GM19328 (cell line): ENCODE data around the gene FCN1.
"Not testable (repeated sequence)": the region's sequence is repeated elsewhere in the genome, so short reads cannot be mapped to it uniquely, and the experiment has no call there.

Source experiments
- ATAC-seq: cut with Tn5 transposase; IDR thresholded peaks from one replicate; pipeline ENCODE4 v1.9.1; 2021; ENCODE audit warnings: mild to moderate bottlenecking, moderate library complexity; ENCODE audit not compliant: unreplicated experiment

The FCN1 gene

GRCh38 chr9:134860510-134860909 is 57.2 kb downstream of the FCN1 start:
- no peak for ATAC-seq

GRCh38 chr9:134858051-134858841 is 59.5 kb downstream of the FCN1 start:
- peak; percentile 65 for ATAC-seq

DNA sequence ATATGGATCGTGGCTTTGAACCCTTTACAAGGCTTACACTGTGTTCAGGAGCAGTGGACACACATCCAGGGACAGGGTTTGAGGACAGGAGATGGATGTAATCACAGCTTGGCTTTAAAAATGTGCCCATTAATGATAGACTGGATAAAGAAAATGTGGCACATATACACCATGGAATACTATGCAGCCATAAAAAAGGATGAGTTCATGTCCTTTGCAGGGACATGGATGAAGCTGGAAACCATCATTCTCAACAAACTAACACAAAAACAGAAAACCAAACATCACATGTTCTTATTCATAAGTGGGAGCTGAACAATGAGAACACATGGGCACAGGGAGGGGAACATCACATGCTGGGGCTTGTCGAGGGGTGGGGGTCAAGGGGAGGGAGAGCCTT is 60.3 kb downstream of the FCN1 start:
- ATAC-seq = not testable (repeated sequence)

DNA sequence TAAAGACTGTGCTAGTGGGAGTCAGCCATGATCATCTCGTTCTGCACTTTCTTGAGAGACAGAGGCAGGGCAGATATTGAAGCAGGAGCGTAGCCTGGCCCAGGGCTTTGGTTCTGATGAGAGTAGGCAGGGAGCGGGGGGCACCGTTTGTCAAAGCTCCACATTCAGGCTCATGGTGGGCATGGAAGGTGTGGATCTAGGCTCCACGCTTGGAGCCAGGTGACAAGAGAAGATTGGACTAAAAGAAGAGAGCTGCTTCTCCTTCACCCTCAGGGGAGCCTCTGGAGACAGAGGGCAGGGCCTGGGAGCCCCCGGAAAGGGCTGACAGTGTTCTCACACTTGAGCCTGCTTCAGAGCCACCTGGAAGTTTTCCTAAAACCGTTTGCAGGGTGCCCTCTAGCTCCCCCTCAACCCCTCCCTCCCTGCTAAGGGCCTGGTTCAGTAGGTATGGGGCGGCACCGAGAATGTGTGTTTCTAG is 61.8 kb downstream of the FCN1 start:
- ATAC-seq = no peak
